Bronchial epithelial cell (primary cell): Measurements from ENCODE around the gene CNTROB. TPM values are rescaled to one million over a fixed set of nuclear protein-coding genes. Genes with fewer than 3 reads are reported as not detected.

Experiments used
- DNase-seq: peaks from one replicate; pipeline ENCODE4 v3.0.0-alpha.2; 2010; ENCODE audit warnings: low read depth
- FAIRE-seq: peaks from 2 replicates; lab custom pipeline; 2011; peaks lifted over from hg19 to GRCh38; lab: Jason Lieb, UNC
- H3K27me3 ChIP-seq: 2 replicates; pipeline ENCODE4 v1.5.1; 2011; ENCODE audit warnings: low read length; ENCODE audit not compliant: control insufficient read depth, insufficient read depth
- H3K36me3 ChIP-seq: 2 replicates; pipeline ENCODE4 v1.5.1; 2011; ENCODE audit warnings: low read length; ENCODE audit not compliant: control insufficient read depth, insufficient read depth
- H3K4me3 ChIP-seq: 2 replicates; pipeline ENCODE4 v1.5.1; 2011; ENCODE audit warnings: mild to moderate bottlenecking, low read depth, low read length, control low read depth
- total RNA-seq: library from RNA; depleted of rRNA; stranded (reverse); fragments of >200 nt; gene quantifications from 2 replicates; pipeline ENCODE4 v1.2.1, GENCODE V29; 2014
- TF ChIP-seq, protein P1 (sequence below): IDR thresholded peaks from 2 replicates; pipeline ENCODE4 v1.5.1; 2011; ENCODE audit warnings: mild to moderate bottlenecking, moderate library complexity, low read length, control low read depth, inconsistent platforms; ENCODE audit not compliant: insufficient read depth, severe bottlenecking

The CNTROB gene
- 8.2 and 12.2 TPM in 2 replicates for total RNA-seq

- H3K36me3 ChIP-seq = peaks cover 11% of the 10 kb centered on the region
- peak within 1 kb of the TSS; percentile 95 for H3K4me3 ChIP-seq
- FAIRE-seq (no peak), DNase-seq (peak; percentile 97)
- H3K27me3 ChIP-seq = no peaks in the 10 kb centered on the region
- TF ChIP-seq, protein P1, sequence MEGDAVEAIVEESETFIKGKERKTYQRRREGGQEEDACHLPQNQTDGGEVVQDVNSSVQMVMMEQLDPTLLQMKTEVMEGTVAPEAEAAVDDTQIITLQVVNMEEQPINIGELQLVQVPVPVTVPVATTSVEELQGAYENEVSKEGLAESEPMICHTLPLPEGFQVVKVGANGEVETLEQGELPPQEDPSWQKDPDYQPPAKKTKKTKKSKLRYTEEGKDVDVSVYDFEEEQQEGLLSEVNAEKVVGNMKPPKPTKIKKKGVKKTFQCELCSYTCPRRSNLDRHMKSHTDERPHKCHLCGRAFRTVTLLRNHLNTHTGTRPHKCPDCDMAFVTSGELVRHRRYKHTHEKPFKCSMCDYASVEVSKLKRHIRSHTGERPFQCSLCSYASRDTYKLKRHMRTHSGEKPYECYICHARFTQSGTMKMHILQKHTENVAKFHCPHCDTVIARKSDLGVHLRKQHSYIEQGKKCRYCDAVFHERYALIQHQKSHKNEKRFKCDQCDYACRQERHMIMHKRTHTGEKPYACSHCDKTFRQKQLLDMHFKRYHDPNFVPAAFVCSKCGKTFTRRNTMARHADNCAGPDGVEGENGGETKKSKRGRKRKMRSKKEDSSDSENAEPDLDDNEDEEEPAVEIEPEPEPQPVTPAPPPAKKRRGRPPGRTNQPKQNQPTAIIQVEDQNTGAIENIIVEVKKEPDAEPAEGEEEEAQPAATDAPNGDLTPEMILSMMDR = no peak
Measured at GRCh38 chr17:7931709-7932482, at the start of gene CNTROB, which contains the start of gene TRAPPC1. Gene CNTROB (plus strand): TSS chr17:7932206. CDS start chr17:7933080, 874 bp downstream. Gene TRAPPC1 (minus strand): TSS chr17:7931946. CDS start chr17:7931829, 117 bp downstream.

GRCh38 chr17:7882629-7883028 is 49.4 kb upstream of the CNTROB start:
- peaks cover 1% of the 10 kb centered on the region for H3K36me3 ChIP-seq
- TF ChIP-seq, protein P1 = no peak
- no peak overlapping the region for H3K4me3 ChIP-seq
- DNase-seq (no peak), FAIRE-seq (no peak)
- no peaks in the 10 kb centered on the region for H3K27me3 ChIP-seq

- peak overlapping the region; percentile 94 for H3K4me3 ChIP-seq
- FAIRE-seq = no peak
- peaks cover 1% of the 10 kb centered on the region for H3K36me3 ChIP-seq
- peak; percentile 22 for DNase-seq
- no peaks in the 10 kb centered on the region for H3K27me3 ChIP-seq
- TF ChIP-seq, protein P1 = no peak
Measured at GRCh38 chr17:7883781-7884386, 48.1 kb upstream of the CNTROB start.

- Histone ChIP-seq H3K36me3 (peaks cover 3% of the 10 kb centered on the region), H3K27me3 (no peaks in the 10 kb centered on the region), H3K4me3 (peak overlapping the region; percentile 94)
- no peak for DNase-seq
- FAIRE-seq = no peak
- TF ChIP-seq, protein P1 = no peak
Measured at GRCh38 chr17:7884581-7885366, 47.2 kb upstream of the CNTROB start.

- no peak for DNase-seq
- Histone ChIP-seq H3K27me3 (no peaks in the 10 kb centered on the region), H3K4me3 (peak overlapping the region; percentile 94), H3K36me3 (peaks cover 6% of the 10 kb centered on the region)
- FAIRE-seq = no peak
- TF ChIP-seq, protein P1 = no peak
Measured at GRCh38 chr17:7885367-7886226, 46.4 kb upstream of the CNTROB start.
